Lower leg skin (tissue), 3 donors: Measurements from ENCODE around the gene ZC3HAV1.

ENCODE experiments used
- POLR2A ChIP-seq, 2 donors: fragments of 450-650 bp; IDR thresholded peaks; one replicate each; pipeline ENCODE4 v1.6.1; 2016 to 2017; ENCODE audit warnings: antibody characterized with exemption in 2 of 2, mild to moderate bottlenecking in 1 of 2, moderate library complexity in 1 of 2
- TF ChIP-seq, protein P1 (sequence below), 3 donors: fragments of 450-650 bp; IDR thresholded peaks; one replicate each; pipeline ENCODE4 v1.5.1; 2016; ENCODE audit warnings: antibody characterized with exemption in 3 of 3, mild to moderate bottlenecking in 3 of 3, moderate library complexity in 2 of 3

DNA sequence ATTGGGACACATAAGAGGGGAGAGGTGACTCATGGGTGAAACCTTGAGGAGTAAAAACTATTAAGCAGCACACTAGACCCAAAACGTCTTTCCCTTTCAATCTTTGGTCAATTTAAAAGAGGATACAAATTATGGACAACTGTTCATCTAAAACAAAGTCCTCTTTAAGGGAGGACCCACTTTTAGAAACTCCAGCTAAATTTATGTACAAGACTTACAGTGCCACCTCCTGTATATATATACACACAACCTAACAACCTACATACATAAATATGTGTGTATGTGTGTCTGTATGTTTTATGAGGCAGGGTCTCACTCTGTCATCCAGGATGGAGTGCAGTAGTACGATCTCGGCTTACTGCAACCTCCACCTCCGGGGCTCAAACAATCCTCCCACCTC is 18.1 kb upstream of the ZC3HAV1 start:
- no peak for TF ChIP-seq POLR2A (IDR thresholded peaks at IDR 0.05)
- TF ChIP-seq, protein P1, sequence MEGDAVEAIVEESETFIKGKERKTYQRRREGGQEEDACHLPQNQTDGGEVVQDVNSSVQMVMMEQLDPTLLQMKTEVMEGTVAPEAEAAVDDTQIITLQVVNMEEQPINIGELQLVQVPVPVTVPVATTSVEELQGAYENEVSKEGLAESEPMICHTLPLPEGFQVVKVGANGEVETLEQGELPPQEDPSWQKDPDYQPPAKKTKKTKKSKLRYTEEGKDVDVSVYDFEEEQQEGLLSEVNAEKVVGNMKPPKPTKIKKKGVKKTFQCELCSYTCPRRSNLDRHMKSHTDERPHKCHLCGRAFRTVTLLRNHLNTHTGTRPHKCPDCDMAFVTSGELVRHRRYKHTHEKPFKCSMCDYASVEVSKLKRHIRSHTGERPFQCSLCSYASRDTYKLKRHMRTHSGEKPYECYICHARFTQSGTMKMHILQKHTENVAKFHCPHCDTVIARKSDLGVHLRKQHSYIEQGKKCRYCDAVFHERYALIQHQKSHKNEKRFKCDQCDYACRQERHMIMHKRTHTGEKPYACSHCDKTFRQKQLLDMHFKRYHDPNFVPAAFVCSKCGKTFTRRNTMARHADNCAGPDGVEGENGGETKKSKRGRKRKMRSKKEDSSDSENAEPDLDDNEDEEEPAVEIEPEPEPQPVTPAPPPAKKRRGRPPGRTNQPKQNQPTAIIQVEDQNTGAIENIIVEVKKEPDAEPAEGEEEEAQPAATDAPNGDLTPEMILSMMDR (IDR thresholded peaks at IDR 0.05), result no peak
